ENCODE measurements around the gene GOLGA2. TPM values are rescaled to one million over a fixed set of nuclear protein-coding genes. Genes with fewer than 3 reads are reported as not detected.

Gene GOLGA2
- 76.3 and 87.3 TPM in 2 replicates for total RNA-seq
- 31.6 TPM for total RNA-seq (2013)
- polyA plus RNA-seq: 23.2 and 43.6 TPM in 2 replicates
- 16.6 and 39.9 TPM in 2 replicates for polyA minus RNA-seq

DNA sequence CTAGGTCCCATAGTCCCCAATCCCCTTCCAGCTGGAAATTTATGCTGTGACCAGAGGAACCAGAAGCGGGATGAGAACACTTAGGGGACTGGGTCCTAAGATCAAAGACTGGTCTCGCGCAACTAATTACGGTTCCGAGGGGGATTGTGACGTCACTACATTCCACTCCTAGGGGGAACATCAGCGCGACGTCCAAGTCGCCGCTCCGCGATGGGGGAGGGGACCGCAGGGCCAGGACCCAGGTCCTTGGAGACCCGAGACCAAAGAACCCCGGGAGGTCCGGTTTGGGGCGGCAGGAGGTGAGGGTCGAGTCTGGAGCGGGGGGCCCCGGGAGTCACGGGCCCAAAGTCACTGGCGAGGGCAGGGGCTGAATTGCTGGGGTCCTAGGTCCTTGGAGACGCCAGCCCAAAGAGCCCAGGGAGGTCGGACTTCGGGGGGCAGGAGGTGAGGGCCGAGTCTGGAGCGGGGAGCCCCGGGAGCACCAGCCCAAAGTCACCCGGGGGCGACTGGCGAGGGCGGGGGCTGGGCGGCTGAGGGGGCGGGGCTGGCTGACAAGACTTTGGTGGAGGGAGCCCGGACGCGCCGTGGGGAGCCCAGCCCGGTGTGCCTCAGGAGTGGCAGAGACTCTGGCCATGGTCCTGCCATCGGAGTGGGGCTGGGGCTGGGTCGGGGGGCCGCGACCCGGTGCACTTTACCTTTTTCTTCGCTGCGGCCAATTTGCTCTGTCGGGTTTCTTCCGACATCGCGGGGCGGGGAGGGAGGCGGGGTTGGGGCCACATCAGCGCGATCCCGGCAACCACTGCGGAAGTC, at the start of gene GOLGA2:
Gene GOLGA2, minus strand, starts transcription at position 810 of the 810 bp plus-strand sequence. Its CDS starts 31 bp downstream, at position 779.
- H3K27me3 Mint-ChIP-seq: no peaks in the 10 kb centered on the region
- H3K27me3 ChIP-seq (replicated peaks in 1 of 4; ENCODE audit: control extremely low read depth in 1 of 4, control insufficient read depth in 3 of 4, insufficient read depth in 4 of 4, low read length in 3 of 4): no peaks in the 10 kb centered on the region
- peak within 1 kb of the TSS; percentile 97 for H3K27ac Mint-ChIP-seq
- DNase-seq: peak; percentile 57
- peak; percentile 58 for ATAC-seq (ENCODE audit: low read depth)
- H3K9ac ChIP-seq (ENCODE audit: low read length): peak within 1 kb of the TSS; percentile 96
- H3K4me2 ChIP-seq (replicated peaks; ENCODE audit: low read depth, low read length, poor library complexity, severe bottlenecking): peak within 1 kb of the TSS; percentile 100
- intact Hi-C loops (cut with micrococcal nuclease): loop anchor here (1.0 to 10.0 kb wide), 4 partner anchors 25 to 821 kb away; partner anchors contain the start of genes COQ4, LRSAM1, RPL12 and TRUB2
- ChIA-PET CTCF (interaction anchor here (0.5 to 3.8 kb wide), 5 partner anchors 20 to 335 kb away, joined by 3 to 14 read pairs (median 5); partner anchors contain the start of gene URM1), POLR2A (interaction anchor here (0.6 to 1.1 kb wide), 7 partner anchors 25 to 1051 kb away, joined by 3 to 9 read pairs (median 3); partner anchors contain the start of genes TRUB2 and URM1)
- 2% methylated on average over 48 of the region's 57 CpGs for WGBS (ENCODE audit: insufficient coverage)
- H3K9me3 Mint-ChIP-seq (ENCODE audit: insufficient read depth): no peaks in the 10 kb centered on the region
- H3K4me1 ChIP-seq (ENCODE audit: control insufficient read depth in 2 of 2, insufficient read depth in 2 of 2, low read length in 2 of 2): peaks cover 14 to 20% of the 10 kb centered on the region in 2 donors
- H3K79me2 ChIP-seq (ENCODE audit: control insufficient read depth, insufficient read depth, low read length): peaks cover 26% of the 10 kb centered on the region
- H3K4me1 Mint-ChIP-seq: peaks cover 23% of the 10 kb centered on the region
- H3K27ac ChIP-seq (ENCODE audit: low read length in 2 of 2): peak within 1 kb of the TSS; percentile 81 to 92
- H3K4me3 ChIP-seq (ENCODE audit: control extremely low read depth in 1 of 5, extremely low read depth in 1 of 5, insufficient read depth in 1 of 5, low read depth in 2 of 5, low read length in 4 of 5): peak within 1 kb of the TSS; percentile 61 to 99 (median 87)
- TF ChIP-seq EZH2 (IDR thresholded peaks at IDR 0.05; ENCODE audit: borderline replicate concordance, insufficient read depth, low read depth, low read length, poor library complexity, severe bottlenecking) (no peak), CTCF (IDR thresholded peaks at IDR 0.05) (no peak)
- peaks cover 0 to 12% of the 10 kb centered on the region in 2 experiments for H3K36me3 ChIP-seq (replicated peaks in 1 of 2; ENCODE audit: control extremely low read depth in 1 of 2, control insufficient read depth in 1 of 2, extremely low read depth in 1 of 2, insufficient read depth in 2 of 2, low read length in 1 of 2)
- no peaks in the 10 kb centered on the region for H4K20me1 ChIP-seq (ENCODE audit: control insufficient read depth, insufficient read depth, low read length, poor library complexity, severe bottlenecking)
- H2AFZ ChIP-seq (ENCODE audit: insufficient read depth, low read depth, low read length, poor library complexity, severe bottlenecking): peak within 1 kb of the TSS; percentile 99
- peak within 1 kb of the TSS; percentile 96 for H3K4me3 Mint-ChIP-seq
- no peaks in the 10 kb centered on the region for H3K9me3 ChIP-seq (ENCODE audit: control extremely low read depth in 1 of 3, control insufficient read depth in 2 of 3, insufficient read depth in 1 of 3, low read length in 2 of 3)
